Erythroblast (primary cell): ENCODE results near the gene JCHAIN.
A peak's percentile ranks its signal among the peaks of the same experiment; 100 is the strongest.

Experiments used
- DNase-seq, 2 experiments: peaks; one replicate each; lab custom pipeline; 2025; lab: John Stamatoyannopoulos, UW
- GATA1 ChIP-seq: IDR thresholded peaks from 2 replicates; pipeline ENCODE4 v1.6.1; 2011; ENCODE audit warnings: low read depth, mild to moderate bottlenecking, control low read depth, low read length, moderate library complexity
- POLR2A ChIP-seq: IDR thresholded peaks from 2 replicates; pipeline ENCODE4 v1.6.1; 2011; ENCODE audit warnings: mild to moderate bottlenecking, low read length

JCHAIN gene

GRCh38 chr4:70666369-70666768 is at the start of gene JCHAIN:
Gene JCHAIN, minus strand, starts transcription at chr4:70666508. Its CDS starts 18 bp downstream, at chr4:70666490.
- TF ChIP-seq GATA1 (no peak), POLR2A (no peak)
- DNase-seq, result no peak

DNA sequence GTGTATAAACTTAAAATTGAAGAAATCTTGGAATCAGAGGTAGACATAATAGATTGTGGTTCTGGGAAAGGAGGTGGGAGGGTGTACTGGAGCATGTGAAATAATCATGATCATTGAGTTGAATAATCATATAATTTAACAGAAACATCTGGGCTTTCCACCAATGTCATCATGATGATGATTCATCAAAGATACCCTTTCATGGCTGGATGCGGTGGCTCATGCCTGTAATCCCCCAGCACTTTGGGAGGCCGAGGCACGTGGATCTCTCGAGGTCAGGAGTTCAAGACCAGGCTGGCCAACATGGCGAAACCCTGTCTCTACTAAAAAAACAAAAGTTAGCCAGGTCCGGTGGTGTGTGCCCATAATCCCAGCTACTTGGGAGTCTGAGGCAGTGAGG is 48.8 kb upstream of the JCHAIN start:
- DNase-seq, result peak in 1 of 2 experiments; percentile 47
- no peak for TF ChIP-seq GATA1
- no peak for TF ChIP-seq POLR2A

DNA sequence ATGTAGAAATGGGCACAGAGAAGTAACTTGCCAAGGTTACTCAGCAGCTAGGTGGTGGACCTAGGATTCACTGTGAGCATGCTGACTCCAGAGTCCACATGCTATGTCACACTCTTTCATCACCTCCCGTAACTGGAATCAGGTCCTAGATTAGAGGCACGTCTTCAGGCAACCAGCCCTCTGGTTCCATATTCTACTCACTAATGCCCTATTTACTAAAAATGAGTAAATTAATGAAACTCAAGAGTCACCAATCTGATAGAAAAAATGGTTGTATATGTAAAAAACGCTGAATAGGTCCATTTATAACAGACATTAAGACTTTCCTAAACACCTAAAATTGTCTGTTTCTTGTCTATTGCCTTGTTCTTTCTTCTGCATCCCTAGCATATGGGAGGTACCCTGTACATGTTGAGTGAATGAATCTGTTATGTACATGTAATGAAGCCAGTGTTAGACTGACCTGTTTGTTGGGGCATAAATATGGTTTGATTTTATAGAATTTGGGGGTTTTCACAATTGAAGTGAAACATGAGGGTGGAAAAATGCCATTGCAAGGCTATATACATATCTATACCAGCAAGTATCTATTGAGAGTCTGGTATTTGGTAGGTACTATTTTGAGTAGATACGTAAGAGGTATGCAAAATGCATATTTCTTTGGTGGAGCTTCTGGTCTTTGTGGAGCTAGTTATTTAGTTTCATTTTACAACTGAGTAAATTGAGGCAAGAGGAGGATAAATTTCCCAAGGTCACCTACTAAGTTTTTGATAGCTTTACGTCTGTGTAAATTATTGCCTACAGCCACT is 48.0 kb upstream of the JCHAIN start:
- peak; percentile 55 to 84 for DNase-seq
- TF ChIP-seq POLR2A, result no peak
- TF ChIP-seq GATA1, result no peak

DNA sequence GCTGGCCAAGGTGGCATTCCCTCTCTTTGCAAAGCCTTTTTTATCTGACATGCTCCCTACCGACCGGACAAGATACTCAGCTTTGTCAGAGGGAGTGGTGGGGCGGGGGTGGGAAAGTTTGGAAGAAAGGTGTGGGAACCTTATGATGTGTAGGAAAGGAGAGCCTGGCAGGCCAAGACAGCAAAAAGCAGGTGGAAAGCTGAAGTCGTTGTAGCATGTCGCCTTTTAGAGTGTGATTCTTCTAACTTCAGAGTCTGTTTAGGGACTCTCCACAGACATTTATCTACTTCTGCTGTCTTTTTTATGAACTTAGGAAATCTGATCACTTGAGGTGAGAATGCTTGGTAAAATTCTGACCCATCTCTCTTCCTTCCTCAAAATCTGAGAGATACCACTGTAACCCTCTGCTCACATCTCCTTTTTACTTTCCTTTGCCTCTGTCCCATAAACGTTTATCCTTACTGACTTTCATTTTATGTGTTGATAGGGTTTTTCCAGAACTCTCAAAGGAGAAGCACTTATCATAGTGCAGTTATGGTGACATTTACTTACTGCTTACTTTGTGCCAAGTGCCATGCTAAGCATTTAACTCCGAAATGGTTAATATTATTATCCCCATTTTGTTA is 47.3 kb upstream of the JCHAIN start:
- TF ChIP-seq POLR2A (no peak), GATA1 (no peak)
- no peak for DNase-seq

DNA sequence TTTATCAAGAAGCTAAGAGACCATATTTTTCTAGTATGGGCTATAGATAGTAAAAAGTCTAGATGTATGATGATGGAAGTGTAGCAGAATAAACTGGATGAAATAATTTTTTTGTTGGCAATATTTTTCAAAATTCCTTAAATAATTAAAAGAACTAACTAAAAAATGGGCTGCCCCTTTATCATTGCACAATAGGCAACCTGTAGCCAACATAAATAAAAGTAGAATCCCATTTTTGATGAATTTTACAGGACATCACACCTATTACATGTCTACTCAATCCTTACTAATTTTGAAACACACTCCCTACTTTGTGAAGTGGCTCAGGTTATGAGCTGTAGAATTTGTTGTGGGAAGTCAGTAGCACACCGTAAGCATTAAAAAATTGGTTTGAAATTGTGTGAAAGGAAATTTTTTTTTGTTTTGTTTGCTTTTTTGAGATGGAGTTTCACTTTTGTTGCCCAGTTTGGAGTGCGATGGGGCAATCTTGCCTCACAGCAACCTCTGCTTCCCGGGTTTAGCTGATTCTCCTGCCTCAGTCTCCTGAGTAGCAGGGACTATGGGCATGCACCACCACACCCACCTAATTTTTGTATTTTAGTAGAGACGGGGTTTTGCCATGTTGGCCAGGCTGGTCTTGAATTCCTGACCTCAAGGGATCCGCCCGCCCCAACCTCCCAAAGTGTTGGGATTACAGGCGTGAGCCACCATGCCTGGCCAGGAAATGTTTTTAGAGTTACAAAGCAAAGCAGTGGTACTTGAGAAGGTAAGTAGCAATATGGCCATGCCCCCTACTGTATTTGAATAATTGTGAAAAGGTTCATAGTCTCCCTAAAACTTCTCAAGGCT is 46.5 kb upstream of the JCHAIN start:
- TF ChIP-seq POLR2A, result no peak
- no peak for TF ChIP-seq GATA1
- DNase-seq, result no peak

- no peak for DNase-seq
- TF ChIP-seq GATA1 (no peak), POLR2A (no peak)
Measured at GRCh38 chr4:70712150-70712549, 45.8 kb upstream of the JCHAIN start.

DNA sequence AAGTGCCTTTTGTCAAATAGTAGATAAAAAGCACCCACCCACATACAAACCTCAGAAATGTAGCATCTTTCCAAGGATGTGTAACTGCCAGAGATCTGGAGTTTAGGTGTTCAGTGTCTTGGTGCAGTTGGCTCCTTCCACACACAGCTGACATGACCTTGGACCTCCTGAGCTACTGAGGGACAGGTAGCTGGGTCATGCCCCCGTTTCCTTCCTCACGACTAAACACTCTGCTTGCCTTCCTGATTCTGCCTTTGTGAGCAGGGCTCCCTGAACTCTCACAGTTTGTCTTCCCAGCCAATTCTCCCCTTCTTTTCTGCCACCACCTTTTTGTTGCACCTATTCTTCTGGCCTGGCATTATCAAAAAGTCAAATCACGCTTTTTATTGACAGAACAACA is 45.3 kb upstream of the JCHAIN start:
- TF ChIP-seq GATA1, result no peak
- no peak for TF ChIP-seq POLR2A
- no peak for DNase-seq

DNA sequence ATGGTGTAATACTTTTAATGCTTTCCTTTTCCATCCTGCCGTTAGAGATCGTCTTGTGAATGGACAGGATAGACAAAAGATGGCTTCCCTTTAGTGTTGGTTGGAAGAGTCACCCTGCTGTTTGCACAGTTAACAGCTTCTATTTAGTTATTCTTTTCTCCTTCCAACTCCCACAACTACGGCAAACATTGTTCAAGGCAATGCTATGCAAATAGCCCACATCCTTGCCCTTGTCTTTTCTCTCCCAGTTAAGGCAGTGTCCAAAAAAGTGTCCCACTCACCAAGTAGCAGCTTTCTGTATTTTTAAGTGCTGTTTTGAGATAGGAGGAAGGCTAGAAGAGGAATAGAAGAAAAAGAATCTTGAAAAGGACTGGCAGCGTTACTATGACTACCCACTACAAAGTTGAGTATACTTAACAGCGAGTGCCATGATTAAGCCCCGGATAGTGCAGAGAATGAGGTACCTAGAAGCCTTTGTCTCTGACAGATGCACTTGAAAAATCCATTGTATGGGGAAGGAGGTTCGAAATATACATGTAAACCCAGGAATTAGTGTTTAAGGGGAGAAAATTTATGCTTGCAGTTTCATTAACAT is 43.4 kb upstream of the JCHAIN start:
- TF ChIP-seq POLR2A (no peak), GATA1 (no peak)
- no peak for DNase-seq

DNA sequence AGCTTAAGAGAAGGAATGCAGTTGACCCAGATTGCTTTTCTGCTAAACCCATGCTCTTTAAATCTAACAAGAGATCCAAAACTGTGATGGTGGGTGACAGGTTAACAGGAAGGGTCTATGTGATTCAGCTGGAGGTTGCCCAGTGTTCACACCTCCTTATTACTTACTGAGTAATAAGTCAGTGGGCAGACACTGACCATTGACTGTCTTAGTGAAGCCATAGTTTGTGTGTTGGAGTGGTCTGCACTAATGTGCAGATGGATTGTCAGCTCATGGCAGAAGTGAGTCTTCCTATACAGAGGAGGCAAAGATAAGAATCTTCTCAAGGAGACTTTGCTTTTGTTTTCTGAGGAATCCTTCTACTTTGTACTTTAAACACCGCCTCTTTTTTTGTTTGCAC is 40.2 kb upstream of the JCHAIN start:
- TF ChIP-seq GATA1, result no peak
- TF ChIP-seq POLR2A, result no peak
- peak in 1 of 2 experiments; percentile 27 for DNase-seq

DNA sequence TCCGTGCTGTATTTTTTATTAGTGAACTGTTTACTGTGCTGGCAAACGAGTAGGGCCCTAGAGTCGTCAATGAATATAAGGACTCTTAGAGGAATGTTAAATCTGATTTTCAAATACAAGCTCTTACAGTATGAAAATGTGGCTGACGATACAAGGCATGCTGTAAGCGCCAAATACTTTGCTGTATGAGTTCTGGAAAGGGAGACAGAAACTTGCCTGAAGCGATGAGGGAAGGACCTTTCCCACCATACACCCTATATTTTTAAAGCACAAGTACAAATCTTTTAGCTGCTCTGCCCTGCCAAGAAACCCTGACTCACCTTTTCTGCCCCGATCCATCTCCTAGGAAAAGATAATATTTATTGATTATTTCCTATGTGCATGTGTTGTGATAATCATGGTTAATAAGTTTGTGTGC is 39.7 kb upstream of the JCHAIN start:
- DNase-seq, result no peak

GRCh38 chr4:70705183-70706043 is 39.1 kb upstream of the JCHAIN start:
- TF ChIP-seq GATA1 (no peak), POLR2A (peak; percentile 30)
- peak; percentile 78 to 83 for DNase-seq

More for the DNA sequence above, 39.7 kb upstream of the JCHAIN start:
- TF ChIP-seq POLR2A, result no peak
- no peak for TF ChIP-seq GATA1

DNA sequence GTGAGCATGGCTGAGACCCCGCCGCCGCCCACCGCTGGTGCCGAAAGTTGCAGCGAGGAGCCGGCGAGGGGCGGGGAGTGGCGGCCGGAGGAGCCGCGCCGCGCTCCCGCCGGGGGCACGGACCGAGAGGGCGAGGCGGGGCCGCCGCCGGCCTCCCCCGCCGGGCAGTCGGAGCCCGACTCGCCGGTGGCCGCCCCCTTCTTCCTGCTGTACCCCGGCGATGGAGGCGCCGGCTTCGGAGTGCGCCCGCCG is 38.5 kb upstream of the JCHAIN start:
- DNase-seq, result no peak
- TF ChIP-seq POLR2A, result no peak
- no peak for TF ChIP-seq GATA1
